ENCODE data around the gene ARHGAP32.

ARHGAP32 gene

DNA sequence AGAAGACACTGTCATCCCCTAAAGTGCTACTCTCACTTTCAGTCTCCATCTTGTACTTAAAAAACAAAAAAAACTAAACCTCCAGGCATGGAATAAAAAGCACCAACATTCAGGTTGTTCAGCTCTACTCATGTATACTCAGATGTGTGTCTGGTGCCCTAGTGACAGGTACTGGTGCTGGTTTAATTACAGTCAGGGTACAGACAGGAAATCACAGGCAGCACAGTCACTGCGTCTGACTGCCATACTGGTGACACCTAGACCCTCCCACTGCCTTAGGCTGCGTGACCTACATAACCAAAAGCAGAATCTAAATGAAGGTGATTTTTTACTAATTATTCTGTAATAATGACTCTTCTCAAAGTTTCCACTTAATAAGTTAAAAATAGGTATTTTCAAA is at the start of gene ARHGAP32:
ARHGAP32 (minus strand) TSS at position 176 of the 400 bp plus-strand sequence; CDS start at position 49, 127 bp downstream.
- no peak for DNase-seq

DNA sequence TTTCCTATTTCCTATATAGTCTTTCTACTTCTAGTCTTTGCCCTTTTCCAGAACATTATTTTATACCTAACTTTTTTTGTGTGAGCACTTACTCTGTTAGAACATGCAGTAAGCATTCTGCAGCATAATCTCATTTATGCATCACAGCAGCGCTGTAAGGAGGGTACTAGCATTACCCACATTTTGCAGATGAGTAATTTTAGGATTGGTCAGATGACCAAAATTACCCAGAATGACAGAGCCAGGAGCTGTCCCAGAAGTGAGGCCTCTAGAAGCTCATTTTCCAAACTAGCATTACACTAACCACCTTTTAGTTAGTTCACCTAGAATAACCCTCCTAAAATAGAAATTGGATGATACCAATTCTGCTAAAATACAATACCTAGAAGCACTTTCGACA is 47.1 kb upstream of the ARHGAP32 start:
- DNase-seq, result no peak

DNA sequence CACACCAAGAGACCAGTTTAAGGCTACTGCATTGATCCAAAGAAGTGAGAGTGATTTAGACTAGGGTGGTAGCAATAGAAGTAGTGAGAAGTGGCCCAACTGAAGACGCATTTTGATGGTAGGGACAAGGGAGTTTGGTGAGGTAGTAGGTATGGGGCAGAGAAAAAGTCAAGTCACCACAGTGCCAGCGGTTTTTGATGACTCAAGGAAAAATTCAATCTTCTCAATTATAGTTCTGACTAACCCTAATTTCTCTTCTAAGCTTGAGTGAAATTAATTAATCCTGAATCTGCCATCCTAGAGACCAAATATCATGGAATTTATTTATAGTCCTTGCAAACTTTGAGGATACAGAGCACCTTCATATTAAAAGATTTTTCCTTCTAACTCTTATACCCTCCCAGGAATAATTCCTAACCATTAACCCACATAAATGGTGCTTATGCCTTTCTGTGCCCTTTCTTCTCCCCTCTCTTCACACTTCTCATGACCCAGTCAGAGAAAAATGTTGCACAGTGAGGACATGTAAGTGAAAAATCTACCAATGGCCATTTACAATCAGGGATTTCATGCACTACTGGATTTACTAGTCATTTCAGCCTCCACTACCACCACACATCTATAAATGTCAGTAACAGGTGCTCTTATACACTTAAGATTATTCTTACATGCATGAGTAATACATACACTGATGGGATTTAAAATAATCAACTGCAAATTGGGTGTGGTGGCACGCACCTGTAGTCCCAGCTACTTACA is 45.9 kb upstream of the ARHGAP32 start:
- no peak for DNase-seq

DNA sequence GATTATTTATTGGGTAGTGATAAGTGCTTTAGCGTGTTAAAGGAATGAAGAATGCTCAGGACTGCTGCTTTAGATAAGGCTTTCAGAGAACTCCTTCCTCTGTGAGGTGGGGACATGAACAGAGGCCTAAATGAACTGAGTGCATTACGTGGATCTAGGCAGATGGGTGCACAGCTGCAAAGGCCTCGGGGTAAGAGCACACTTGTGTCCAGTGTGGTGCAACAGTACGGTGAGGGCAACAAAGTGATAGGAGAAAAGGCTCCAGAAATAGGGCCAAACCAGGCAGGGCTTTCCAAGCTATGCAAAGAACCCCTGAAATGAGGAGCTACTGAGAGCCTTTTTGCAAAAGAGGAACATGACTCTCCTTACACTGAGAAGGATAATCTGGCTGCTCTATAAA is 45.3 kb upstream of the ARHGAP32 start:
- no peak for DNase-seq

DNA sequence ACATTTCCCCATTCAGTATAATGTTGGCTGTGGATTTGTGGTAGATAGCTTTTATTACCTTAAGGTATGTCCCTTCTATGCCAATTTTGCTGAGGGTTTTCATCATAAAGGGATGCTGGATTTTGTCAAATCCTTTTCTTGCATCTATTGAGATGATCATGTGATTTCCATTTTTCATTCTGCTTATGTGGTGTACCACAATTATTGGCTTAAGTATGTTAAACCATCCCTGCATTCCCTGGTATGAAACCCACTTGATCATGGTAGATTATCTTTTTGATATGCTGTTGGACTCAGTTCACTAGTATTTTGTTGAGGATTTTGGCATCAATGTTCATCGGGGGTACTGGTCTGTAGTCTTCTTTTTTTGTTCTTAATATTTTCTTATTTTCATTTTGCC is 44.7 kb upstream of the ARHGAP32 start:
- no peak for DNase-seq

DNA sequence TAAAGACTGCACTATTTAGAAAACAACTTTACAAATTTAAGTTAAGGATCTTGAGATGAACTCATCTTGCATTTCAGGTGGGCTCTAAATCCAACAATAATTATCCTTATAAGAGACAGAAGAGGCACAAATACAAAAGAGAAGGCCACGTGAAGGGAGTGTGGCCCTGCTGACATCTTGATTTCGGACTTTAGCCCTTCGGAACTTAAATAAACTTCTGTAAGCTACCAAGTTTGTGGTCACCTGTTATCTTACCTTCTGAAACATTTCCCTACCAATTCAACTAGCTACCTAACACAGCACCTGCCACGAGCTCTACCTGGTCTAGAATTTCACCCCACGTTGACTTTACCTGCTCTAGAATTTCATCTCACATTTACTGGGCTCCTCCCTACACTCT is 42.9 kb upstream of the ARHGAP32 start:
- no peak for DNase-seq

DNA sequence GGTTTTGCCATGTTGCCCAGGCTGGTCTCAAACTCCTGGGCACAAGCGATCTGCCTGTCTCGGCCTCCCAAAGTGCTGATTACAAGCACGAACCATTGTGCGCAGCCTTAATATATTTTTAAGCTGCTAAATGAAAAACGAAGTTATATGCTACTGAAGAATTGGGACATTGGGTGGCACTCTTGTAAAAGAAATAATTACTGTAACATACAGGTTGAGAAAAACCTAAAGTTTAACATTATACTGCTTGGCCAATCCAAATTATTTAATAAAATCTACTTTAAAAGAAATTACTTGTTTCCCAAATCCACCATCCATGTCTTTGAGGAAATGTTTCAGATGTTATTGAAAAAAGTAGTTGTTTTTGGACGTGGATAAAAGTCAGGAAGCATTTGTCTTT is 37.9 kb upstream of the ARHGAP32 start:
- no peak for DNase-seq

DNA sequence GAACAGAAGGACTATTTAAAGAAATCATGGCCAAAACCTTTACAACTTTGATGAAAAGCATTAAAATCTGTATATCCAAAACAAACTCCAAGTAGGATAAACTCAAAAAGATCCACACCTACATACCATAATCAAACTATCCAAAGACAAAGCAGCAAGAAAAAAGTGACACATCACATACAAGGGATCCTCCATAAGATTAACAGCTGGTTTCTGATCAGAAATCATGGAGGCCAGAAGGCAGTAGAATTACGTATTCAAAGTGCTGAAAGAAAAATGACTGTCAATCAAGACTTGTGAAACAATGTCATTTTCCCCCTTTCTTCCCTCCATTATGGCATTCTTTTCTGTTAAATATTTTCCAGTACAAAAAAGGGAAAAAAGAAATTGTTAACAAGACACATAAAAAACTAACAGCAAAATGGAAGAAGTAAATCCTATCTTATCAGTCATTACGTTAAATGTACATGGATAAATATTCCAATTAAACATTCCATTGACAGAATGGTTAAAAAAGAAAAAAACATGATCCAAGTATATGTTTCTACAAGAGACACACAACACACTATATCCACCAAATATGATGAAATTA is 34.2 kb upstream of the ARHGAP32 start:
- DNase-seq, result no peak

DNA sequence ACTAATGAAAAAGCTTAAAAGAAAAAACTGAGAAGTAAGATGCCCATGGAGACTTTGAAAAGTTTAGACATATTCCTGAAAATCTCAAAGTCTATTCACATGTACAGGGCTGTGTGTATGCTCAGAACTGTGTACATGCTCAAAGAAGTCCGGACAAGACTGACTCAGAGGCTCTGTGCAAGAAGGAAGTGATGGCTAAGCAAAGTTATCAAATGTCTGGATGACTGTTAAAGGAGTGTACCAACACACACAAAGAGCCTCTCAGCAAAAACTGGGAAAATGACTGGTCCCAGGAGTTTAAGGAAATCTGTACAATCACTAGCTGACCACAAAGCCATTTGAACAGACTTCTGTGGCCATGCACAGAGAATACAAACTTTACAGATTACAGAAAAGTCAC is 33.1 kb upstream of the ARHGAP32 start:
- no peak for DNase-seq

DNA sequence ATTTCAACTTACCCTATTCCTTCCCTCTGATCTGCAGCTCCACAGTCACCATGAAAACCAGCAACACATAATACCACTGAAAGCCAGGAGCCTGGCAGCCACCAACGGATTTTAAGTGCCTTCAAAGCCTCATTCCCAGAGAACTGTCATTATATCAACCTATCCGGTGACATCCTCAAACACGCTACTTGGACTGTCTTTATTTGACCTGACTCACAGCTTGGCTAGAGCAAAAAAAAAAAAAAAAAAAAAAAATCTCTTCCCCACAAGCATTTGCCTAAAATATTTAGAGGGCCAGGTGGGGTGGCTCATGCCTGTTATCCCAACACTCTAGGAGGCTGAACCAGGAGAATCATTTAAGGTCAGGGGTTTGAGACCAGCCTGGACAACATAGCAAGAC is 32.4 kb upstream of the ARHGAP32 start:
- no peak for DNase-seq

DNA sequence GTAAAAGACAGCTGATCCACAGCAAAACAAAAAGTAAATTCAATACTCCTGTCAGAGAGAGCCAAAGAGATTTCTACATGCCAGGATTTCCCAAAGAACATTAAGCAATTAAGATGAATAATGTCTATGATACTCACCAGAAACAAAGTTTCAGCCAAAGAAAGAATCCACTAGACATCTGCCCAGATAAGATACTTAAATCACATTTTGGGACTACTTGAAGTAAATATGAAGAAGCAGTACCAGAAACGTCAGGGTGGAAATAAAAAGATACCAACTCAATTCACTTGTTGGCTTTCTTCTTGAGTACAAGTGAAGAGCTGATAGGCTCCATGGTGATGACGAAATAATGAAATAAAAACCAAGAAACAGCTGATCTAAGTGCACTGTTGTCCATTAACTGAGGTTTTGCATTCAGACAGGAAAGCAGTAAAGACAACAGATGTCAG is 31.6 kb upstream of the ARHGAP32 start:
- DNase-seq, result no peak

DNA sequence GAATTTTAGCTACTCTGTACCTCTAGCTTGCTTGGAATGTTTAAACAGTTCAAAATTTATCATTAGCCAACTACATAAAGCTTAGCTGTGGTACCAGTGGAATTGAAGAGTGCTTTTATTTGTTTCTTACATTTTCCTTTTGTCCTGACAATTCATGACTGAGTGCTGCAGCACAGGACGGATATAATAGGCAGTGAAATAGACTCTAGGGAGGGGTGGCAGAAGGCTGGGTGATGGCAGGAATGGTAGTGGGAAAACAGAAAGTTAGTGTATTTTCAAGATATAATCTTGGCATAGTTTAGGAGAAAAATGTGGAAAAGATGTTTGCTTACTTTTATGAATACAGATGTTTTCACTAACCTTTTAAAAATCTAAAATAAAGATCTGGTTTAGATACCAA is 31.1 kb upstream of the ARHGAP32 start:
- DNase-seq, result no peak

DNA sequence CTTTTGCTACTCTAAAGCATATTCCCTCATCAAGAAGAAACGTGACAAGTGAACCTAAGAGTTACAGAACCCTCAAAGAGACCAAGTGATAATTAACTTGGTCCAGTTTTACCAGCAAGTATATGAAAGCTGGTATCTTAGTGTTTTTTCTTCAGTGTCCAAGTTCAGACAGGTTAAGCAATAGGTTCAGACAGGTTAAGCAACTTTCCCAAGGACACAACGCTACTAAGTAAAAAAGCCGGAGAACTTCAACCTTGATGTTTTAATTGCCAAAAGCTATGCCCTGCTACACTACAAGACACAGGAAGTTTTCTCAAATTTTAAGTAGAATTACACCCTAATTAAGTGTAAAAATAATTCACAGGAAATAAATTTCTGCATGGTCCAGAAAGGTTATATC is 30.0 kb upstream of the ARHGAP32 start:
- DNase-seq, result no peak

DNA sequence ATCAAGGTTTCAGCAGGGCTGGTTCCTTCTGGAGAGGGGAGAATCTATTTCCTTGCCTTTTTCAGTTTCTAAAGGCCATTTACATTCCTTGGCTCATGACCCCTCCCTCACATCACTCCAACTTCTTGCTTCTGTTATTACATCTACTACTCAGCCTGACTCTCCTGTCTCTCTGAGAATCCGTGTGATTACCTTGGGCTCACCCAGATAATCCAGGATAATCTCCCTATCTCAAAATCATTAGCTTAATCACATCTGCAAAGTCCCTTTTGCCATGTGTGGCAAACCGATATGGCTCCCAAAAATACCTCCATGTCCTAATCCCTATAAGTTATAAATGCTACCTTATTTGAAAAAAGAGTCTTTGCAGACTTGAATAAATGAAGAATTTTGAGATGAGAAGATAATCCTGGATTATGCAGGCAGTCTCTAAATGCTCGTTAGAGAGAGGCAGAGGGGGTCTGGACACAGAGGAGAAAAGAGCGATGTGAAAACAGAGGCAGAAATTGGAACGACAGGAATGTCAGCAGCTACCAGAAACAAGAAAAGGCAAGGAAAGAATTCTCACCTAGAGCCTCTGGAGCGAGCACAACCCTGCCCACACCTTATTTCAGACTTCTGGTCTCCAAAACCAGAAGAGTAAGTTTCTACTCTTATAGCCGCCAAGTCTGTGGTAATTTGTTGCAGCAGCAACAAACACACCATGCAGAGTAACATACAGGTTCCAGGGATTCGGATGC is 23.6 kb upstream of the ARHGAP32 start:
- DNase-seq, result no peak

DNA sequence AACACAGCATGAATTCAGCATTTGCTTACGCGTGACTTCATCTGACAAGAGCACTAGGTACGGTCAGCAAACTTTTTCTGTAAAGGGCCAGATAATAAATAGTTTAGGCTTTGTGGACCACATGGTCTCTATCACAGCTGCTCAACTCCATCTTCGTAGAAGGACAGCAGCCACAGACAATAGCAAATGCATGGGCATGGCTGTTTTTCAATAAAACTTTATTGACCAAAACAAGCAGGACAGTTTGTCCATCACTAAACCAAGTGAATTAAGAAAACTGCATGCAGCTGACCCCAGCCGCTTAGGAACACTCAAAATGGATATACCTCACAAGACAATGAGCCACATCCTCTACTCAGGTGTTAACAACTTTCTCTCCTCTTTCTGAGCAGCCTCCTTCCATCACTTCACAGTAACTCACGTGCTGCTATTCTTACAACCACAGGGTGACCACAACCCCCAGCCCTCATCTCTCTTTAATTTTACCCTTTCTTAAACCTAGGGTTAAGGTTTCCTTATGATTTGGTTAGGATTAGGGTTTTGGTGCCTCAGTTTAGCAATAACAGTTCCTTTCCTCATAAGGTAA is 22.7 kb upstream of the ARHGAP32 start:
- DNase-seq, result no peak

DNA sequence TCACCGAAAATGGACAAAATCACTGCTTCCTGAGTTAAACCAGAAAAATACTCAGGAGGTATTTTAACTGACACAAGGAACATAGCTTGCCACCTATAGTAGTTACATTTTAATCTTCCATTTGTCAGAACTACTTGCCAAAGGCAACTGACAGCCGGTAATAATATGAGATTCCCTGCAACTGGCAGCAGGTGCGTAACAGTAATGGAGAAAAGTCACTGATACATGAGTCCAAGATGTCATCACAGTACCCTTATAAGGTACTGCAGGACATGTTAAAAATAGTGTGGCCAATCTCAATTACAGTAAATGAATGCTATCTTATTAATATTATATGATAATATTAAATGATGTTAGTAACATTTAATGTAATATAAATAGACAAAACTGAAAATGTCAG is 21.1 kb upstream of the ARHGAP32 start:
- no peak for DNase-seq

DNA sequence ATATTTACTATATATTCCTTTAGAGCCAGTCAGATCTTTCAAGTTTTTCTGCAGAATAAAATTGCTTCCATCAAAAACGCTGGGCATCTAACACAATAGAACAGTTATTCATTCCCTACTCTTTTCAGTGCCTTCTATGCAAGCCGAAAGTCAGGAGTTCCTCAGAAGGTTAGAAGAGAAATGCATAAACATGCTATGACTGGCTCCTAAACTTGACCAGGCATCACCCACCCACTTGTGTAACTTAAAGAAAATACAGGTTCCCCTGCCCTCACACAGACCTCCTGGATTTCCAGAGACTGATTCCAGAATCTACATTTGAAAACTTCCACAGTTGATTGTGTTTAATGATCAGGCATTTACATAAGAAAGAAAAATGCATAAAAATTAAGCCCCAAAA is 19.3 kb upstream of the ARHGAP32 start:
- DNase-seq, result no peak

DNA sequence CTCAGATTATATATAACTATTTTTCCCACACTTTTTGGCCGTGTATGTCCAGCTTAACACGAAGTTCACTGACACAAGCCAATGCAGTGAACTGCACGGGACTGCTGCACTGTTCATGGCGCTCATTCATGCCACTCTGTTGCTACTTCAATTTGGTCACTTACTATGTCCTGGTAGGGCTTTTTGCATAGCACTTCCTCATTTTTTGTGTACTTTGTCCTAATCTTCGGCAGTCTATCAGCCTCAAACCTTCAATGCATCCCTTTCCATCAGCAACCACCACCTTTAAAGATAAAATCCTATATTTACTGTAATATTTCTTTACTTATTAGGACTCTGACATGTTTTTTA is 18.7 kb upstream of the ARHGAP32 start:
- no peak for DNase-seq

DNA sequence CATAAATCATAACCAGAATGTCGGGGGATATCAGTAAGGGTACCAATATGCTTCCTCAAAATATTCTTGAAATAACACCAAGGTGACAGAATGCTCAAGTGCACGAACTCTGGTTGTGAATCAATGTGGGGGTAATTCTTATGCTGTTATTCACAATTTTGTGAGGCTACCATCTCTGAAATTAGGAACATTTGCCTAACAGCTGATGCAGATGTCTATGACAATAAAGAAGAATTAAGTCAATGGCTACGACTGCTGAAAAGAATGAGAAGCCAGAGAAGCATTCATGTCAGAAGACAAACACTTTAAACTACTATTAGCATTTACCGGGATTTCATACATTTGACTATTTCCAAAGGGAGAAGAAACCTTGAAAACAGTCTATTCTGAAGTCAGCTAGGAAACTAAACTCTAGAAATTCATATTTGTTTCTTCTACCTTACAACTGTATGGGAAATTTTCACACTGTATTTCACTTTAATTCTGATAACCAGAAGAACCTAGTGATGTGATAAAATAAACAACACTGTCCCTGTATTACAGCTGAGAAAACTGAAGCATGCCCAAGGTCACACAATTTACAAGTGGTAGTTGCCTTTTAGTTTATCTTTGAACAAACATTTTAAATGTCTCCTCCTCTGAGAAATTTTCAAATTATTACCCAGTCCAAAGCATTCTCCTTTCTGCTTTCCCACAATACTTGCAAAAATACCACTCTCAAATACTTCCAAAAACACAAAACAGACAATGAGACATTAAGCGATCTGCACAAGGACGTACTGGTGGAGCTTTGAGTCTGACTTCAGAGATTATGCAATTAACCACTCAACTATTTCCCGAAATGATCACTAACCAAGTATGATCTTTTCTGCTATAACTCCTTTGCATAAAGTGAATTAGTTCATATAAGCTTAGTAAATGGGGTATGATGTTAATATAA is 18.0 kb upstream of the ARHGAP32 start:
- DNase-seq, result no peak

DNA sequence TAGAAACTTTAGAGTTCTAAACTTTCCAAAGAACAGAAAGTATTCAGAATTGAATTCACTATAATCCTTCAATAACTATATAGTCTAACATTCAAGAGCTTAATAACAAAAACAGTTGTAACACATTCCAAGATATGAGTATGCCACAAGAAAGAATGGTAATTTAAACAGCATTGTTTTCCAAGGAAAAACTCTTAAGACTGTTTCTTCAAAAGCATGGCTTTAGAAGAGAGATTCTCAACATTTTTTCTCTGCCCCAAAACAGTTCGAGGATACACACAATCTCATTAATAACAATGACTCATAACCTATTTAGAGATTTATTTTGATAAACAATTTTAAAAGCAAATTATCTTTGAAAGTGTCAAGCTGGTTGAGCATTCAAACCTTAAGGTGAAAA is 16.7 kb upstream of the ARHGAP32 start:
- no peak for DNase-seq

DNA sequence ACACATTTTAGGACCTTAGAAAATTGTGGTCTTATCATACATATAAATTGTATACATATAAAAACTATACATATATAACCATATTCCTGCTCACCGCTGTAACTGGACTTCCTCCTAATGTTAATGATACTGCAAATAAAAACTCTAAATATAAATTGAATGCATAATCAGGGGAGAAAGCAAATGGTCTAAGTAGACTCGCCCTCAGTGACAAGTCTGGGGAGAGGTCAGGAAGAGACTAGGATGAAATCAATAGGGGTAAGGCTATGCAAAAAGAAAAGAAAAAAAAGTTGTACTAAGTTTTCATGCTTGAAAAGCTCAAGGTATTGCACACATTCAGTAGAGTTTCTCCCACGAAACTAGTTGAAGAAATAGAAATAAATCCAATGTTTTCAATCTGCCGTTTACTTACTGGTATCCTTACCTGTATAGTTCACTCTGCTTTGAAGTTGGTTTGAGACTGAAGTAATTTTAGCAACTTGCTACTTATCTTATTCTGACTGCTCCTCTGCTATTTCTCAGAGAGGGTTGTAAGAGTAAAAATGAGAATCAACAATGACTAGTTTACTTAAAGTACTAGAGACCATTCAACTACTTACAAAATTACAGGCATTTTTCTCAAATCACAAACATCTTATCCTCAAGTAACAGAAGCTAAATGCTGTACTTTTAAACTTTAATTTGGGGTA is 12.2 kb upstream of the ARHGAP32 start:
- DNase-seq, result no peak

DNA sequence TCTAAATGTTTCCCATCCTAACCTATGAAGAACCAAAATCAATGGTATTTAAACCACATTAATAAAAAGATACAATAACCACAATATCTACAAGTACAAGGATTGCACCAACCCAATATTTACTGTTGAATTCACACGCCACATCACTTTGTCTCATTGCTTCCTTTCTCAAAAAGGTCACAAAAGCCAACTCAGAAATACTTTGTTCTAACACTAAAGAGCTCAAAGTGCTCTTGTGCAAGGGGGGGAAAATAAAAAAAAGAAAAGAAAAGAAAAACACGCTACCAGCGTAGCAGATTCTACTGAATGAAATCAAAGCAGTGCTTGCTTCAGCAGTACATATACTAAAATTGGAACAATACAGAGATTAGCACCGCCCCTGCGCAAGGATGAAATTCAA is 10.5 kb upstream of the ARHGAP32 start:
- no peak for DNase-seq

All from activated effector memory CD4-positive, alpha-beta T cell treated with anti-CD3 and anti-CD28 coated beads, Interleukin-2, amount 50 U/mL, for 16 hours (primary cell).